Smooth muscle cell of the umbilical artery (primary cell): Measurements from ENCODE around the gene ATXN1L. TPM values are rescaled to one million over a fixed set of nuclear protein-coding genes. Genes with fewer than 3 reads are reported as not detected.

Experiments
- total RNA-seq: library from RNA; depleted of rRNA; stranded (reverse); fragments of >200 nt; gene quantifications from 2 replicates; pipeline ENCODE4 v1.2.3, GENCODE V29; 2014

ATXN1L gene, protein sequence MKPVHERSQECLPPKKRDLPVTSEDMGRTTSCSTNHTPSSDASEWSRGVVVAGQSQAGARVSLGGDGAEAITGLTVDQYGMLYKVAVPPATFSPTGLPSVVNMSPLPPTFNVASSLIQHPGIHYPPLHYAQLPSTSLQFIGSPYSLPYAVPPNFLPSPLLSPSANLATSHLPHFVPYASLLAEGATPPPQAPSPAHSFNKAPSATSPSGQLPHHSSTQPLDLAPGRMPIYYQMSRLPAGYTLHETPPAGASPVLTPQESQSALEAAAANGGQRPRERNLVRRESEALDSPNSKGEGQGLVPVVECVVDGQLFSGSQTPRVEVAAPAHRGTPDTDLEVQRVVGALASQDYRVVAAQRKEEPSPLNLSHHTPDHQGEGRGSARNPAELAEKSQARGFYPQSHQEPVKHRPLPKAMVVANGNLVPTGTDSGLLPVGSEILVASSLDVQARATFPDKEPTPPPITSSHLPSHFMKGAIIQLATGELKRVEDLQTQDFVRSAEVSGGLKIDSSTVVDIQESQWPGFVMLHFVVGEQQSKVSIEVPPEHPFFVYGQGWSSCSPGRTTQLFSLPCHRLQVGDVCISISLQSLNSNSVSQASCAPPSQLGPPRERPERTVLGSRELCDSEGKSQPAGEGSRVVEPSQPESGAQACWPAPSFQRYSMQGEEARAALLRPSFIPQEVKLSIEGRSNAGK
- 9.8 and 14.3 TPM in 2 replicates for total RNA-seq

DNA sequence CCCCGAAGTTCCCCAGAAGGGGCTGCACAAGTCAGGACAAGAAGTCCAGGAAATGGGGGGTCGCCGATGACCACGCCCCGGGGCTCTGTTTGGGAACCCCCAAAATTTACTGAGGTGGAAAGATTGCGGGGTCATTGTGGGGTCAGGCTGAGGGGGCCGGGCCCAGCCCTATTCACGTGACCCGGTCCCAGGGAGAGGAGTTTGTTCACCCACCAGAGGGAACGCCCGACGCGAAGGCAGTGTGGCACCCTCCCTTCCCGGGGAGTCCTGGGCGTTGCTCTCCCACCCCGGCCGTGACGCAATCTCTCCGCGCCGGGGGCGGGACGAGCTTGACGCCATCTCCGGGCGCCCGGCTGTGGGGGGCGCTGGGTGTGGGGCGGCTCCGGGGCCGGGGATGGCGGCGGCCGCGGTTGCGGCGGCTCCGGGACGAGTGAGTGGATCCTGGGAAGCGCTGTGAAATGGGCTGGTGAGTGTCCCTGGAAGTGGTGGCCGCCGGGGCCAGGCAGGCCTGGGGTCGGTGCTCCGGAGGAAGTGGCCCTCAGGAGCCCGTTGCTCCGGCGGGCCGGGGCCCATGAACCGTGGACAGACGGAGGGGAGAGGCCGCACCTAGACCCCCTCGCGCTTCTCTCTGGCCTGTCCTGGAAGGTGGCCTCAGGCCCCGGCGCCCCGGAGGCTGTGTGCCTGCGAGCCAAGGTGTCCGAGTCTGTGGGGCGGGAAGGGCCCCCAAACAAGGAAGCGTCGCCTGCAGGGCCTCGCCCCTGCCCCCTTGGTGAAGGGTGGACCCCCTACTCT lies at the start of gene ATXN1L:
ATXN1L (plus strand) TSS at position 338 of the 792 bp plus-strand sequence. CDS start 3,765 bp downstream, outside the sequence.

DNA sequence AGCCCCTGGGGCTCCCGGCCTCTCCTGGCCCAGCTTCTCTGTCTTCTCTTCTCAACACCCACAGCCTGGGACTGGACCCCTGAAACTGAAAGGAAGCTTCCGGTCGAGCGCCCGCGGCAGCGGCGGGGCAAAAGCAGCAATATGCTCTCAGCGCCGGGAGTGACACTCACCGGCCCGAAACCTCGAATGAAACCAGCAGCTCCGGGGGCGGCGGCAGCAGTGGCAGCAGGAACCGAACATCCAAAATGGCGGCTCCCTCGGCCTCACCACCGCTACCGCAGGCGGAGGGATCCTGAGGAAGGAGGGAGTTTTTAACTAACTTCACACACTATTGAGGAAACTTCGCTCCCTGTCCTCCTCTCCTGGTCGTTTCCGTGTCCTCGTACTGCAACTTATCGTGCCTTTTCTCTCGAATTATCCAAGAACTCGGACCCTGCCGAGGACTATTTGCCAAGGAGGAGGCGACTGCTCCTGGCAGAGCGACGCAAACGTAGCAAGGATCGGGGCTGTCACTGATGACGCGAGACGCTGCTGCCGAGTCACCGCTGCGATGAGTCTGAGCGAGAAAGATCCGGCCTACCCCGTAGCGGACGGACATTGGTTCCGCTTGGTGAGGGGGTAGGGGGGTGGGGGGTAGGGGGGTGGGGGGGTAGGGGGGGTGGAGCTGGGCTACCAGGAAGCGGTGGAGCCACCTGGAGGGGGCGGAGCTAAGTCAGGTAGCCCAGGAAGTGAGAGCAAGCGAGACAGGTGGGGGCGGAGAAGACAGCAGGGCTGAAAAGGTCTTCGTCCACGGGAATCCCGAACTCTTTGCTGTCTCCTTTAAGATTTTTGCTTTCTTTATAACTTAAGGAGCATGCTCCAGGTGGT lies 37.0 kb upstream of the ATXN1L start, which contains the start of gene AP1G1:
AP1G1 (minus strand) TSS at position 242 of the 867 bp plus-strand sequence. CDS start 19,355 bp downstream, outside the sequence.

DNA sequence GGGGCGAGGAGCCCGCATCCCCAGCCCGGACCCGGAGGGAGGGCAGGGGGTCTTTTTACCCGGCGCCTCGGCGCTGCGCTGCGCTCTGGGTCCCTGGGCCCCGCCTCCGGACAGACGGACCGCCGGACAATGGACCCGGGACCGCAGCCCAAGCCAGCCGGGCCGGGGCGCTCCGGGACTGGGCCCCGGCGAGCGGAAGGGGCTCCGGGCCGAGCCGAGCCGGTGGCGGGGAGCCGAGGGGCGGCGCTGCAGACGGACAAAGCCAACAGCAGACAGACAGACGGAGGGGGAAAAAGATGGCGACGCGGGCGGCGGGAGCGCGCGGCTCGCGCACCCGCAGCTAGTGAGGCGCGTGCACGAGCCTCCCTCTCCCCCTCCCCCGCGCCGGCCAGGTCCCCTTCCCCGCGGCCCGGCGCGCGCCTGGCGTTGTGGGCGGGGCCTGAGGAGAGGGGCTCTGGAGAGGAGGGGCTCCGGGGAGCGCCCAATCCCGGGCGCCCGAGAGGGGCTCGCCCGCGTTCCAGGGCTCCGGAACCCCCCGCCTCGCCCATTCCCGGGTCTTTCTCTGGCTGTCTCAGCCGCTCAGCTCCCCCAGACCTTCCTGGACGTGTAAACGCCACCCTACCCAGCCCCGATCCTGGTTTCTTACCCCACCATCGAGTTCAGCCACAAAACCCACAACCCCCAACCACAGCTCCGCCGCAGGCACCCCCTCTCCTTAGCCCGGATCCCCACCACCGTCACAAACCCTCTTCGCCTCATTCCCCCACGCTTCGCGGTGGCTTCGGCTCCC lies 38.3 kb downstream of the ATXN1L start, which contains the start of gene ZNF821:
ZNF821 (minus strand) TSS at position 334 of the 790 bp plus-strand sequence. CDS start 4,236 bp downstream, outside the sequence.

DNA sequence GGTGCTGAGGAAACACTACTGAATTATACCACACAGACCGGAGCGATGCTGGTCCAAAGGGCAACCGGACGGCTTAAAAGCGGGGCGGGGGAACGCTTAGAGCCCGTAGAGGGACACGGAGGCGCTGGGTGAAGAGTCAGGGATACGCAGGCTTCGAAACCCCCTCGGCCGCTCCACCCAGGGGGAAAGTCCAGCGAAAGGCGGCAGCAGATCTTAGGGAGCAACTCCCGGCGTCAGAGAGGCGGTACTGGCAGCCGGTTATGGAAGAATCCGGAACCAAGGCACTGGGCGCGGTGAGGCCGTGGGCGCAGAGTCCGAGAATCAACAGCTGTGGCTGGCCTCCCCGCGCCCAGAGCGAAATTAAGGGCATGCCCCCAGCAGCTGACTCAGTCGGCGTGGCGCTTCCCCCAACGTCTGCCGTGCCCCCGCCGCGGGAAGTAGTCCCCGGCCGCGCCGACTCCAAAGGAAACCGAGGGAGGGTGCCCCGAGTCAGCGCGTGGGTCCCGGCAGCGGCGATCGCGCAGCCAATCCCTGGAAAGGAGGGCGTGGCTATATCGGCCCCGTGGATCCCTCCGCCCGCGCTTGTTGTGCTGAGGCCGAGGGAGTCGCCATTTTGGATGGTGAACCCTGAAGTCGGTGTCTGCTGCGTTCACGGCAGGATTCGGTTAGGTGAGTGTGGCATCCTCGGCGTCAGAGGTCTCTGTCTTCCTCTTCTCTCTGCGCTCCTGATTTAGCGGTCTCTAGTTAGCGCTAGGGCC lies 49.3 kb downstream of the ATXN1L start, which contains the start of gene IST1:
IST1 (plus strand) TSS at position 611 of the 758 bp plus-strand sequence. CDS start 20,110 bp downstream, outside the sequence.

Other genes starting within 250 kb of the ATXN1L start
- gene MARVELD3, start 219.8 kb upstream of the ATXN1L start, total RNA-seq = not detected in 2 replicates
- 6.5 and 14.9 TPM in 2 replicates for gene PHLPP2, start 121.3 kb upstream of the ATXN1L start, total RNA-seq
- 70.7 and 93.5 TPM in 2 replicates for gene AP1G1, start 37.1 kb upstream of the ATXN1L start, total RNA-seq
- gene ZNF821, start 38.2 kb downstream of the ATXN1L start, total RNA-seq = 4.1 and 6.8 TPM in 2 replicates
- gene IST1, start 49.6 kb downstream of the ATXN1L start, total RNA-seq = 174 and 206 TPM in 2 replicates
- gene PKD1L3, start 154.4 kb downstream of the ATXN1L start, total RNA-seq = not detected in 2 replicates
- 2.7 and 5.3 TPM in 2 replicates for gene DHODH, start 162.8 kb downstream of the ATXN1L start, total RNA-seq
- not detected in 2 replicates for gene HP, start 208.5 kb downstream of the ATXN1L start, total RNA-seq
- not detected in 2 replicates for gene HPR, start 217.2 kb downstream of the ATXN1L start, total RNA-seq
- gene TXNL4B, start 247.6 kb downstream of the ATXN1L start, total RNA-seq = 7.1 and 7.5 TPM in 2 replicates
- 72.8 and 97.7 TPM in 2 replicates for gene DHX38, start 247.9 kb downstream of the ATXN1L start, total RNA-seq